Motor neuron (in vitro differentiated cells): ENCODE results near the gene KCND3. TPM values are rescaled to one million over a fixed set of nuclear protein-coding genes. Genes with fewer than 3 reads are reported as not detected.

Source experiments
- ATAC-seq, 8 experiments: fragments of 200-7000 bp; cut with Tn5 transposase; replicated peaks in 6 of 8; 2 replicates each; pipeline ENCODE4 v1.8.0; 2021; ENCODE audit warnings: mild to moderate bottlenecking in 8 of 8, moderate library complexity in 8 of 8
- H3K27ac ChIP-seq, 2 donors: fragments of 250-450 bp; sonication (Bioruptor Pico); 2 replicates each; pipeline ENCODE4 v1.9.0; 2021; ENCODE audit warnings: antibody characterized with exemption in 2 of 2, mild to moderate bottlenecking in 2 of 2, moderate library complexity in 1 of 2
- H3K4me1 ChIP-seq, 2 donors: fragments of 250-450 bp; sonication (Bioruptor Pico); replicated peaks in 1 of 2; 2 replicates each; pipeline ENCODE4 v1.6.1; 2021; ENCODE audit warnings: antibody characterized with exemption in 2 of 2, mild to moderate bottlenecking in 2 of 2, moderate library complexity in 1 of 2
- H3K4me3 ChIP-seq, 5 donors: fragments of 250-450 bp; sonication (Bioruptor Pico); 2 replicates each; pipeline ENCODE4 v1.9.0; 2021; ENCODE audit warnings: antibody characterized with exemption in 5 of 5, mild to moderate bottlenecking in 5 of 5, moderate library complexity in 4 of 5
- WGBS, 10 experiments: fragments of 450-650 bp; shearing (Covaris generic); methylation state at CpG; one replicate each; pipeline ENCODE4 v1.0.0; 2022; 5-methylcytosine and 5-hydroxymethylcytosine counted together
- in situ Hi-C, 9 experiments: fragments of 400-800 bp; cut with MboI; loops; one replicate each; pipeline ENCODE4 v1.15.0; 2021; ENCODE audit warnings: low sequenced_read_pairs in 9 of 9, low pct_unique_long_range_greater_than_20kb in 2 of 9; ENCODE audit not compliant: unreplicated experiment in 9 of 9
- total RNA-seq, 8 experiments: library from RNA; unstranded; fragments of 300-600 nt; gene quantifications; 2 replicates each; pipeline versions ENCODE4 v1.2.3 to v1.2.4, GENCODE V29; 2022

Gene KCND3
- total RNA-seq, 8 experiments from 2014 or later, result 1.3 to 31.5 (median 2.6) TPM

- in situ Hi-C loops, result loop anchor here in 1 of 9 experiments (25.0 kb wide), 1 partner anchor 111 kb away; no protein-coding TSS in a partner anchor
- H3K27ac ChIP-seq, result no peak overlapping the region
- ATAC-seq, result no peak
- peaks cover 21 to 36% of the 10 kb centered on the region in 2 donors for H3K4me1 ChIP-seq
- no peak overlapping the region for H3K4me3 ChIP-seq
- WGBS, 10 experiments, result 0 to 94% (median 60%) methylated on average over 1 to 5 of the region's 5 CpGs; no CpG with 5 or more reads in 3 of the 10 experiments
These were observed 65.7 kb downstream of the KCND3 start for GRCh38 chr1:111923766-111924165.

GRCh38 chr1:111921948-111922347 is 67.5 kb downstream of the KCND3 start:
- no peak overlapping the region for H3K4me3 ChIP-seq
- H3K27ac ChIP-seq, result no peak overlapping the region
- in situ Hi-C loops, result loop anchor here in 1 of 9 experiments (25.0 kb wide), 1 partner anchor 110 kb away; no protein-coding TSS in a partner anchor
- ATAC-seq, result peak in 1 of 8 experiments; percentile 6
- peaks cover 21 to 36% of the 10 kb centered on the region in 2 donors for H3K4me1 ChIP-seq
- 34 to 90% (median 71%) methylated on average over 1 to 6 of the region's 6 CpGs; no CpG with 5 or more reads in 1 of the 10 experiments for WGBS, 10 experiments

GRCh38 chr1:111920221-111921024 is 69.0 kb downstream of the KCND3 start:
- in situ Hi-C loops, result loop anchor here in 1 of 9 experiments (25.0 kb wide), 1 partner anchor 108 kb away; no protein-coding TSS in a partner anchor
- Histone ChIP-seq H3K4me3 (no peak overlapping the region), H3K4me1 (peaks cover 21 to 36% of the 10 kb centered on the region in 2 donors), H3K27ac (peak overlapping the region in 1 of 2 donors; percentile 68)
- 0 to 96% (median 47%) methylated on average over 1 to 9 of the region's 11 CpGs; no CpG with 5 or more reads in 1 of the 10 experiments for WGBS, 10 experiments
- peak; percentile 85 to 93 (median 92) for ATAC-seq

GRCh38 chr1:111911776-111912515 is 77.5 kb downstream of the KCND3 start:
- no peak overlapping the region for H3K27ac ChIP-seq
- no peak overlapping the region for H3K4me3 ChIP-seq
- ATAC-seq, result peak in 3 of 8 experiments; percentile 12 to 34 (median 26)
- WGBS, 10 experiments, result 22 to 93% (median 81%) methylated on average over 3 to 5 of the region's 5 CpGs; no CpG with 5 or more reads in 2 of the 10 experiments
- in situ Hi-C loops, result loop anchor here in 1 of 9 experiments (25.0 kb wide), 1 partner anchor 100 kb away; no protein-coding TSS in a partner anchor
- peaks cover 9 to 42% of the 10 kb centered on the region in 2 donors for H3K4me1 ChIP-seq

GRCh38 chr1:111911061-111911460 is 78.4 kb downstream of the KCND3 start:
- H3K4me1 ChIP-seq, result peaks cover 9 to 42% of the 10 kb centered on the region in 2 donors
- no peak overlapping the region for H3K4me3 ChIP-seq
- in situ Hi-C loops, result loop anchor here in 1 of 9 experiments (25.0 kb wide), 1 partner anchor 99 kb away; no protein-coding TSS in a partner anchor
- 20 to 75% (median 39%) methylated on average over 1 of the region's 1 CpG; no CpG with 5 or more reads in 4 of the 10 experiments for WGBS, 10 experiments
- H3K27ac ChIP-seq, result no peak overlapping the region
- ATAC-seq, result peak; percentile 16 to 63 (median 34)

- peaks cover 25 to 59% of the 10 kb centered on the region in 2 donors for H3K4me1 ChIP-seq
- ATAC-seq, result peak in 5 of 8 experiments; percentile 50 to 70 (median 67)
- in situ Hi-C loops, result loop anchor here in 1 of 9 experiments (25.0 kb wide), 1 partner anchor 97 kb away; no protein-coding TSS in a partner anchor
These were observed 80.4 kb downstream of the KCND3 start for GRCh38 chr1:111909030-111909429.

GRCh38 chr1:111908011-111908621 is 81.4 kb downstream of the KCND3 start:
- no peak overlapping the region for H3K27ac ChIP-seq
- peaks cover 29 to 68% of the 10 kb centered on the region in 2 donors for H3K4me1 ChIP-seq
- H3K4me3 ChIP-seq, result no peak overlapping the region
- WGBS, 10 experiments, result 33 to 100% (median 69%) methylated on average over 1 to 3 of the region's 3 CpGs; no CpG with 5 or more reads in 3 of the 10 experiments
- no peak for ATAC-seq
- in situ Hi-C loops, result loop anchor here in 1 of 9 experiments (25.0 kb wide), 1 partner anchor 96 kb away; no protein-coding TSS in a partner anchor

More at GRCh38 chr1:111909030-111909429, 80.4 kb downstream of the KCND3 start:
- WGBS, 10 experiments, result 13 to 60% (median 30%) methylated on average over 1 to 4 of the region's 4 CpGs; no CpG with 5 or more reads in 3 of the 10 experiments
- H3K27ac ChIP-seq, result no peak overlapping the region
- no peak overlapping the region for H3K4me3 ChIP-seq

- Histone ChIP-seq H3K4me3 (no peak overlapping the region), H3K27ac (no peak overlapping the region), H3K4me1 (peaks cover 29 to 70% of the 10 kb centered on the region in 2 donors)
- peak in 2 of 8 experiments; percentile 29 to 47 for ATAC-seq
- in situ Hi-C loops, result loop anchor here in 1 of 9 experiments (25.0 kb wide), 1 partner anchor 95 kb away; no protein-coding TSS in a partner anchor
- WGBS, 10 experiments, result 27 to 100% (median 75%) methylated on average over 1 to 3 of the region's 3 CpGs; no CpG with 5 or more reads in 3 of the 10 experiments
These were observed 82.1 kb downstream of the KCND3 start for GRCh38 chr1:111907321-111907720.

- Histone ChIP-seq H3K4me1 (peaks cover 29 to 70% of the 10 kb centered on the region in 2 donors), H3K27ac (no peak overlapping the region), H3K4me3 (no peak overlapping the region)
- in situ Hi-C loops, result loop anchor here in 1 of 9 experiments (25.0 kb wide), 1 partner anchor 95 kb away; no protein-coding TSS in a partner anchor
- WGBS, 10 experiments, result 0 to 63% (median 20%) methylated on average over 1 of the region's 1 CpG; no CpG with 5 or more reads in 4 of the 10 experiments
- ATAC-seq, result no peak
These were observed 82.7 kb downstream of the KCND3 start for GRCh38 chr1:111906816-111907215.

- ATAC-seq, result no peak
- peaks cover 29 to 72% of the 10 kb centered on the region in 2 donors for H3K4me1 ChIP-seq
- in situ Hi-C loops, result loop anchor here in 1 of 9 experiments (25.0 kb wide), 1 partner anchor 94 kb away; no protein-coding TSS in a partner anchor
- no peak overlapping the region for H3K4me3 ChIP-seq
- H3K27ac ChIP-seq, result no peak overlapping the region
- WGBS, 10 experiments, result 0 to 87% (median 67%) methylated on average over 1 to 4 of the region's 4 CpGs; no CpG with 5 or more reads in 6 of the 10 experiments
These were observed 83.4 kb downstream of the KCND3 start for GRCh38 chr1:111906111-111906510.

GRCh38 chr1:111904478-111905218 is 84.8 kb downstream of the KCND3 start:
- Histone ChIP-seq H3K4me1 (peaks cover 22 to 57% of the 10 kb centered on the region in 2 donors), H3K4me3 (no peak overlapping the region), H3K27ac (peak overlapping the region; percentile 20 to 31)
- 0 to 63% (median 46%) methylated on average over 1 to 17 of the region's 20 CpGs; no CpG with 5 or more reads in 4 of the 10 experiments for WGBS, 10 experiments
- ATAC-seq, result peak in 5 of 8 experiments; percentile 81 to 85 (median 82)
- in situ Hi-C loops, result loop anchor here in 1 of 9 experiments (25.0 kb wide), 1 partner anchor 92 kb away; no protein-coding TSS in a partner anchor
